GM15510 (cell line): Measurements from ENCODE around the gene FNDC7.

Experiments used
- POLR2A ChIP-seq: IDR thresholded peaks from 3 replicates; pipeline ENCODE4 v1.6.1; 2011; ENCODE audit warnings: borderline replicate concordance; ENCODE audit not compliant: insufficient read length; ENCODE audit errors: extremely low read depth

FNDC7 gene

GRCh38 chr1:108716437-108717230 lies 3.9 kb downstream of the FNDC7 start:
- TF ChIP-seq POLR2A, result no peak

GRCh38 chr1:108717774-108718316 lies 5.1 kb downstream of the FNDC7 start:
- no peak for TF ChIP-seq POLR2A

GRCh38 chr1:108718927-108719655 lies 6.4 kb downstream of the FNDC7 start:
- no peak for TF ChIP-seq POLR2A

GRCh38 chr1:108719656-108720435 lies 7.1 kb downstream of the FNDC7 start:
- no peak for TF ChIP-seq POLR2A

GRCh38 chr1:108722292-108722691 lies 9.6 kb downstream of the FNDC7 start:
- TF ChIP-seq POLR2A, result no peak

- TF ChIP-seq POLR2A, result no peak
Observed at GRCh38 chr1:108725906-108726305, 13.2 kb downstream of the FNDC7 start.

GRCh38 chr1:108728327-108728923 lies 15.7 kb downstream of the FNDC7 start:
- no peak for TF ChIP-seq POLR2A

- no peak for TF ChIP-seq POLR2A
Observed at GRCh38 chr1:108729481-108729880, 16.8 kb downstream of the FNDC7 start.

GRCh38 chr1:108732398-108732797 lies 19.7 kb downstream of the FNDC7 start:
- no peak for TF ChIP-seq POLR2A

- no peak for TF ChIP-seq POLR2A
Observed at GRCh38 chr1:108734171-108734865, 21.6 kb downstream of the FNDC7 start.

- TF ChIP-seq POLR2A, result no peak
Observed at GRCh38 chr1:108742253-108742652, 29.5 kb downstream of the FNDC7 start.

- no peak for TF ChIP-seq POLR2A
Observed at GRCh38 chr1:108745980-108746381, 33.3 kb downstream of the FNDC7 start.

GRCh38 chr1:108746382-108747170 lies 33.9 kb downstream of the FNDC7 start, which contains the start of gene STXBP3:
Gene STXBP3, plus strand, starts transcription at chr1:108746674. Its CDS starts 64 bp downstream, at chr1:108746738.
- peak; percentile 88 for TF ChIP-seq POLR2A
